Karpas-422 (cell line): ENCODE measurements around the gene COL5A1. TPM values are rescaled to one million over a fixed set of nuclear protein-coding genes. Genes with fewer than 3 reads are reported as not detected.

Experiments
- DNase-seq: peaks from one replicate; pipeline ENCODE4 v3.0.0-alpha.2; 2015
- H2AFZ ChIP-seq: fragments of 200-600 bp; sonication (generic); 2 replicates; pipeline ENCODE4 v1.6.1; 2014; ENCODE audit warnings: antibody characterized with exemption, low read length, mixed read lengths
- H3K27ac ChIP-seq: fragments of 200-600 bp; sonication (generic); 2 replicates; pipeline ENCODE4 v1.5.1; 2014; ENCODE audit warnings: mild to moderate bottlenecking, low read length, moderate library complexity
- H3K27me3 ChIP-seq: fragments of 200-600 bp; sonication (generic); 2 replicates; pipeline ENCODE4 v1.6.1; 2014; ENCODE audit warnings: low read length, mixed read lengths
- H3K36me3 ChIP-seq: fragments of 200-600 bp; sonication (generic); 2 replicates; pipeline ENCODE4 v1.6.1; 2014; ENCODE audit warnings: low read length, mixed read lengths; ENCODE audit not compliant: insufficient read depth
- H3K4me1 ChIP-seq: fragments of 200-600 bp; sonication (generic); 2 replicates; pipeline ENCODE4 v1.6.1; 2014; ENCODE audit warnings: mild to moderate bottlenecking, low read length, mixed read lengths
- H3K4me2 ChIP-seq: fragments of 200-600 bp; sonication (generic); 2 replicates; pipeline ENCODE4 v1.6.1; 2014; ENCODE audit warnings: low read length, low read depth, mild to moderate bottlenecking; ENCODE audit not compliant: poor library complexity, severe bottlenecking
- H3K4me3 ChIP-seq: fragments of 200-600 bp; sonication (generic); 2 replicates; pipeline ENCODE4 v1.5.1; 2014; ENCODE audit warnings: mild to moderate bottlenecking, antibody characterized with exemption, low read length, mixed read lengths
- H3K79me2 ChIP-seq: fragments of 200-600 bp; sonication (generic); 2 replicates; pipeline ENCODE4 v1.6.1; 2014; ENCODE audit warnings: mild to moderate bottlenecking, low read length, mixed read lengths
- H3K9ac ChIP-seq: fragments of 200-600 bp; sonication (generic); 2 replicates; pipeline ENCODE4 v1.6.0; 2014; ENCODE audit warnings: low read length
- H3K9me2 ChIP-seq: fragments of 200-600 bp; sonication (generic), shearing (Covaris generic); replicated peaks from 2 replicates; pipeline ENCODE4 v1.6.0; 2014; ENCODE audit warnings: mild to moderate bottlenecking, low read length, moderate library complexity; ENCODE audit not compliant: insufficient read depth
- H3K9me3 ChIP-seq: fragments of 300-700, 200-600 bp; sonication (generic); 2 replicates; pipeline ENCODE4 v1.6.1; 2014; ENCODE audit warnings: low read length, mixed read lengths
- H4K20me1 ChIP-seq: fragments of 200-600 bp; sonication (generic); 2 replicates; pipeline ENCODE4 v1.6.1; 2014; ENCODE audit warnings: mild to moderate bottlenecking, antibody characterized with exemption, low read length, low read depth; ENCODE audit not compliant: insufficient read depth
- total RNA-seq: library from RNA; depleted of rRNA; stranded (reverse); fragments of >200 nt; shearing (Covaris generic); gene quantifications from 2 replicates; pipeline ENCODE4 v1.2.3, GENCODE V29; 2014; ENCODE audit warnings: low replicate concordance

Gene COL5A1
- total RNA-seq, 1 experiment from 2014 or later: not detected

- H3K4me3 ChIP-seq: no peak overlapping the region
- no peak overlapping the region for H3K4me2 ChIP-seq
- H3K79me2 ChIP-seq: no peaks in the 10 kb centered on the region
- H3K36me3 ChIP-seq: no peaks in the 10 kb centered on the region
- H3K9me3 ChIP-seq: no peaks in the 10 kb centered on the region
- no peak overlapping the region for H3K27ac ChIP-seq
- H3K9ac ChIP-seq: no peak overlapping the region
- H4K20me1 ChIP-seq: no peaks in the 10 kb centered on the region
- DNase-seq: no peak
- H2AFZ ChIP-seq: no peak overlapping the region
- no peaks in the 10 kb centered on the region for H3K9me2 ChIP-seq
- H3K4me1 ChIP-seq: peaks cover 6% of the 10 kb centered on the region
- no peaks in the 10 kb centered on the region for H3K27me3 ChIP-seq
These were observed 129.7 kb downstream of the COL5A1 start for GRCh38 chr9:134770972-134771971.

- no peaks in the 10 kb centered on the region for H3K9me3 ChIP-seq
- no peak overlapping the region for H2AFZ ChIP-seq
- no peaks in the 10 kb centered on the region for H3K4me1 ChIP-seq
- no peak overlapping the region for H3K4me3 ChIP-seq
- H3K27ac ChIP-seq: no peak overlapping the region
- H3K79me2 ChIP-seq: no peaks in the 10 kb centered on the region
- H4K20me1 ChIP-seq: no peaks in the 10 kb centered on the region
- DNase-seq: no peak
- no peak overlapping the region for H3K4me2 ChIP-seq
- H3K9me2 ChIP-seq: no peaks in the 10 kb centered on the region
- no peak overlapping the region for H3K9ac ChIP-seq
- H3K27me3 ChIP-seq: no peaks in the 10 kb centered on the region
- no peaks in the 10 kb centered on the region for H3K36me3 ChIP-seq
These were observed 130.7 kb downstream of the COL5A1 start for GRCh38 chr9:134772331-134772730.

DNA sequence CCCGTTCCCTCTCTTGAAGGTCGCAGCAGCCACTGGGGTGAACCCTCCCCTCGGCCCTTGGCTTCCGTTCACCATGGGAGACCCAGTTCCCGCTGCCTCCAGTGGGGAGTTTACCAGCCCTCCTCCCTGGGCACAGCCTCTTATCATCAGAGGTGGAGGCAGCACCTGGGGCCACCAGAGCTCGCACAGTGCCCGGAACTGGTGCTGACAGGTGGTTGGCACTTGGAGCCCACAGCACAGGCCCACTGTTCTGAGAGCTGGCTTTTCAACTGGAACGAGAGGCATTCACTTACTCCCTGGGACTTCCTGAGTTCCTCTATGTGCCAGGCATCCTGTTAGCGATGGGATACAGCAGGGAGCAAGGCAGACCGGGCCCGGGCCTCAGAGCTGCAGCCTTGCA, 132.2 kb downstream of the COL5A1 start:
- Histone ChIP-seq H2AFZ (no peak overlapping the region), H4K20me1 (no peaks in the 10 kb centered on the region), H3K27ac (no peak overlapping the region), H3K36me3 (no peaks in the 10 kb centered on the region), H3K9me3 (no peaks in the 10 kb centered on the region), H3K4me3 (no peak overlapping the region), H3K4me2 (no peak overlapping the region), H3K9ac (no peak overlapping the region), H3K79me2 (no peaks in the 10 kb centered on the region), H3K4me1 (no peaks in the 10 kb centered on the region), H3K27me3 (no peaks in the 10 kb centered on the region), H3K9me2 (no peaks in the 10 kb centered on the region)
- DNase-seq: no peak

GRCh38 chr9:134774410-134774809, 132.8 kb downstream of the COL5A1 start:
- Histone ChIP-seq H3K4me2 (no peak overlapping the region), H3K79me2 (no peaks in the 10 kb centered on the region), H3K4me3 (no peak overlapping the region), H3K4me1 (no peaks in the 10 kb centered on the region), H3K27me3 (no peaks in the 10 kb centered on the region), H3K27ac (no peak overlapping the region), H3K36me3 (no peaks in the 10 kb centered on the region), H4K20me1 (no peaks in the 10 kb centered on the region), H3K9ac (no peak overlapping the region), H3K9me2 (no peaks in the 10 kb centered on the region), H3K9me3 (no peaks in the 10 kb centered on the region), H2AFZ (no peak overlapping the region)
- DNase-seq: no peak

DNA sequence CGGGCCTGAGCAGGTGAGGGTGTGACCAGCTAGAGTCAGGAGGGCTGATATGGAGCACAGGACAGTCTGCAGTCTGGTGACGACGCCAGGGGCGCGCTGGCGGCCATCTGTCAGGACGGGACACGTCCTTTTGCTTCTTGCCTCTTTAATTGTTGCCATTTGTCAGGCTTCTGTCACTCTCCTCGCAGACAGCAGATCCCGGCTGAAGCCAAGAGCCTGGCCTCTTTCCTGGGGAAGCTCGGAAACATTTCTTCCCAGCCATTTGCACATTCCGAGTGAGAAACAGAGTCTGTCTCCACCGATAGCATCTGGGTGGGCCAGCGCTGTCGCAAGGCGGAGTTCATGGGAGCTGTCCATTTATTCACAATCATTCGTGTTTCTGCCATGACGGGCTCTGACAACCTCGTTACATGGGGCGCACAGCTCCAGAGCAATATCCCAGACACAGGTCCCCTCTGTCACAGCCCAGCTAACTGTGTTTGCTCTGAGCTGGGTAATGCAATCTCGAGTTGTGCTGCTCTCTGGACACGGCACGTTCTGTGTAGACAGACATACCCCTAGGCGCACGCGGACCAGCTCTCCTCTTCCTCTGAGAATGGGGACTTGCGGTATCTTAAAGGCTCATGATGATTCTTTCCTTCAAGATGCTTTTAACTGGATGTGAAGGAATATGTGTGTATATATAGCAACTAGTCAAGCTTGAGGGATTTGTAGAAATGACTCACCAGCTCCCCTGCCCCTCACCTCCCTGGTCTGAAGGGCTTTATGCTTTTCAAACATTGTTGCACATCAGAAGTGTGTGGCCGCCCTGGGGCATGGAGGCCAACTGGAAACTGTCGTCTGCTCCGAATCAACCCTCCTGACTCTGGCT, 133.7 kb downstream of the COL5A1 start:
- Histone ChIP-seq H4K20me1 (no peaks in the 10 kb centered on the region), H2AFZ (no peak overlapping the region), H3K4me3 (no peak overlapping the region), H3K27me3 (no peaks in the 10 kb centered on the region), H3K27ac (no peak overlapping the region), H3K4me2 (no peak overlapping the region), H3K9ac (no peak overlapping the region), H3K36me3 (no peaks in the 10 kb centered on the region), H3K9me2 (no peaks in the 10 kb centered on the region), H3K4me1 (no peaks in the 10 kb centered on the region), H3K79me2 (no peaks in the 10 kb centered on the region), H3K9me3 (no peaks in the 10 kb centered on the region)
- DNase-seq: no peak

DNA sequence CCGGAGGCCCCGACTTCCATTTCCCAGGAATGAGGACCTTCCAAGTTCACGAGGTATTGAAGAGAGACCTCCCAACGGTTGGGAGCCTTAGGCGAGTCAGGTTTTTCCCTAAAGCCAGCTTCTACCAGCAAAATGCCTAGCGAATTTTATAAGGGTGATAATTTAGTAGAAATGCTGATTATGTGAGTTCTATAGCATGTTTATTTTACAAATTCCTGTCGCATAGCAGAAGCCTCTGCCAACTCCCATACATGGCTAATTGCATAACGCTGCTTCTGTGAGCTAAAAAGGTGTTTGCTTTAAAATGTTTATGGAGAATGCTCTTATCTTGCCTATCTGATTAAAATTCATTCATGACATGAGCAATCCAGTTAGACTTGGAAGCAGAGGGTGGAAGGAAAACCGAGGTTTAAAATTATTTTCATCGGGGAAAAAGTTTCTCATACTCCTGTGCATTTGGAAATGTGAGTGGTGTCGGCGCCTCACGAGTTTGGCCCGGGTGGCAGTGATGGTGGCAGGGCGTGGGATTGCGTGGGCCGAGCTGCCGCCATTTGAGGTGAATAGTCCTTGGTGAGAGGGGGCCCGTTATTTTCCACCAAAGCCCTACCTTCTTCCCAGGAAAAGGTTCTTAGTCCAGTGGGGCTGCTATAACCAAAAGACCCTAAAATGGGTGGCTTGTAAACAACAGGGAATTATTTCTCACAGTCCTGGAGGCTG, 134.6 kb downstream of the COL5A1 start:
- no peak for DNase-seq
- no peaks in the 10 kb centered on the region for H4K20me1 ChIP-seq
- no peaks in the 10 kb centered on the region for H3K9me2 ChIP-seq
- no peak overlapping the region for H2AFZ ChIP-seq
- H3K36me3 ChIP-seq: no peaks in the 10 kb centered on the region
- no peak overlapping the region for H3K27ac ChIP-seq
- H3K79me2 ChIP-seq: no peaks in the 10 kb centered on the region
- no peaks in the 10 kb centered on the region for H3K9me3 ChIP-seq
- no peak overlapping the region for H3K4me2 ChIP-seq
- H3K4me1 ChIP-seq: no peaks in the 10 kb centered on the region
- no peak overlapping the region for H3K9ac ChIP-seq
- no peak overlapping the region for H3K4me3 ChIP-seq
- H3K27me3 ChIP-seq: no peaks in the 10 kb centered on the region

- H3K4me1 ChIP-seq: no peaks in the 10 kb centered on the region
- H3K27ac ChIP-seq: no peak overlapping the region
- no peaks in the 10 kb centered on the region for H3K9me2 ChIP-seq
- H3K9me3 ChIP-seq: no peaks in the 10 kb centered on the region
- no peaks in the 10 kb centered on the region for H3K27me3 ChIP-seq
- H3K36me3 ChIP-seq: no peaks in the 10 kb centered on the region
- DNase-seq: no peak
- H3K4me2 ChIP-seq: no peak overlapping the region
- H4K20me1 ChIP-seq: no peaks in the 10 kb centered on the region
- no peak overlapping the region for H2AFZ ChIP-seq
- no peak overlapping the region for H3K4me3 ChIP-seq
- H3K9ac ChIP-seq: no peak overlapping the region
- H3K79me2 ChIP-seq: no peaks in the 10 kb centered on the region
These were observed 135.6 kb downstream of the COL5A1 start for GRCh38 chr9:134777153-134777552.
